ENCODE measurements around the gene ALDH7A1.
"Not testable (repeated sequence)": the region's sequence is repeated elsewhere in the genome, so short reads cannot be mapped to it uniquely, and the experiment has no call there.

- TF ChIP-seq CTCF (IDR thresholded peaks at IDR 0.05; ENCODE audit: insufficient read depth, low read length, poor library complexity, severe bottlenecking); EZH2phosphoT487 (conservative IDR thresholded peaks at IDR 0.05; ENCODE audit: low read length): not testable (repeated sequence)
These were observed 75.8 kb downstream of the ALDH7A1 start for GRCh38 chr5:126519223-126519622.
